Lower lobe of right lung (tissue), 2 donors: ENCODE results near the gene CANX. TPM values are rescaled to one million over a fixed set of nuclear protein-coding genes. Genes with fewer than 3 reads are reported as not detected.

Source experiments
- ATAC-seq, 2 donors: fragments of 200-7000 bp; cut with Tn5 transposase; one replicate each; pipeline ENCODE4 v1.9.1; 2020 to 2022; ENCODE audit warnings: mild to moderate bottlenecking in 2 of 2, moderate library complexity in 2 of 2
- DNase-seq: peaks from one replicate; pipeline ENCODE4 v3.0.0-alpha.2; 2020
- H3K27ac ChIP-seq: fragments of 200-600 bp; one replicate; pipeline ENCODE4 v1.8.0; 2022
- H3K27me3 ChIP-seq: fragments of 200-600 bp; one replicate; pipeline ENCODE4 v1.8.0; 2022; ENCODE audit warnings: low read depth
- H3K36me3 ChIP-seq: fragments of 200-600 bp; one replicate; pipeline ENCODE4 v1.8.0; 2022; ENCODE audit warnings: mild to moderate bottlenecking
- H3K4me1 ChIP-seq: fragments of 200-600 bp; one replicate; pipeline ENCODE4 v1.8.0; 2022
- H3K4me3 ChIP-seq: fragments of 200-600 bp; one replicate; pipeline ENCODE4 v1.8.0; 2022; ENCODE audit warnings: mild to moderate bottlenecking
- H3K9me3 ChIP-seq: fragments of 200-600 bp; one replicate; pipeline ENCODE4 v1.8.0; 2022
- intact Hi-C: fragments of 100-400 bp; cut with DNase I; formaldehyde crosslinking; loops from one replicate; pipeline ENCODE4 v1.11.0; 2022
- total RNA-seq: library from RNA; stranded (reverse); fragmentation: NEBNext Ultra II Directional; extraction: Animal tissue kit (Norgen Biotek cat#: 25700); gene quantifications from one replicate; pipeline ENCODE4 v1.2.1, GENCODE V29; 2021
- TF ChIP-seq, protein P1 (sequence below): fragments of 200-600 bp; IDR thresholded peaks from one replicate; pipeline ENCODE4 v1.8.0; 2022; ENCODE audit warnings: antibody characterized with exemption, mild to moderate bottlenecking
- donor health status: DM: no; HTN: yes; CAD: no; lungs with severe emphysema.

Gene CANX
- total RNA-seq, 1 donor from 2014 or later: 603 TPM

DNA sequence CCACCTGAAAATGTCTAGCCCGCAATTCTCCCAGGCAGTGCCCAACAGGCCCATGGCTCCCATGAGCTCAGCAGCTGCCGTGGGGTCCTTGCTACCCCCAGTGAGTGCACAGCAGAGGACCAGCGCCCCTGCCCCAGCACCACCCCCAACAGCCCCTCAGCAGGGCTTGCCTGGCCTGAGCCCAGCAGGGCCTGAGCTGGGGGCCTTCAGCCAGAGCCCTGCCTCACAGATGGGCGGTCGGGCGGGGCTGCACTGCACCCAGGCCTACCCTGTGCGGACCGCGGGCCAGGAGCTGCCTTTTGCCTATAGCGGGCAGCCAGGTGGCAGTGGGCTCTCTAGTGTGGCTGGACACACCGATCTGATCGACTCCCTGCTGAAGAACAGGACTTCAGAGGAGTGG, 75.7 kb downstream of the CANX start:
- Histone ChIP-seq H3K27me3 (no peaks in the 10 kb centered on the region), H3K27ac (no peak overlapping the region), H3K4me1 (peaks cover 10% of the 10 kb centered on the region), H3K4me3 (no peak overlapping the region), H3K9me3 (no peaks in the 10 kb centered on the region), H3K36me3 (peaks cover 96% of the 10 kb centered on the region)
- ATAC-seq (peak in 1 of 2 donors; percentile 24), DNase-seq (no peak)
- TF ChIP-seq, protein P1, sequence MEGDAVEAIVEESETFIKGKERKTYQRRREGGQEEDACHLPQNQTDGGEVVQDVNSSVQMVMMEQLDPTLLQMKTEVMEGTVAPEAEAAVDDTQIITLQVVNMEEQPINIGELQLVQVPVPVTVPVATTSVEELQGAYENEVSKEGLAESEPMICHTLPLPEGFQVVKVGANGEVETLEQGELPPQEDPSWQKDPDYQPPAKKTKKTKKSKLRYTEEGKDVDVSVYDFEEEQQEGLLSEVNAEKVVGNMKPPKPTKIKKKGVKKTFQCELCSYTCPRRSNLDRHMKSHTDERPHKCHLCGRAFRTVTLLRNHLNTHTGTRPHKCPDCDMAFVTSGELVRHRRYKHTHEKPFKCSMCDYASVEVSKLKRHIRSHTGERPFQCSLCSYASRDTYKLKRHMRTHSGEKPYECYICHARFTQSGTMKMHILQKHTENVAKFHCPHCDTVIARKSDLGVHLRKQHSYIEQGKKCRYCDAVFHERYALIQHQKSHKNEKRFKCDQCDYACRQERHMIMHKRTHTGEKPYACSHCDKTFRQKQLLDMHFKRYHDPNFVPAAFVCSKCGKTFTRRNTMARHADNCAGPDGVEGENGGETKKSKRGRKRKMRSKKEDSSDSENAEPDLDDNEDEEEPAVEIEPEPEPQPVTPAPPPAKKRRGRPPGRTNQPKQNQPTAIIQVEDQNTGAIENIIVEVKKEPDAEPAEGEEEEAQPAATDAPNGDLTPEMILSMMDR: no peak
- intact Hi-C loops: no loop called here

DNA sequence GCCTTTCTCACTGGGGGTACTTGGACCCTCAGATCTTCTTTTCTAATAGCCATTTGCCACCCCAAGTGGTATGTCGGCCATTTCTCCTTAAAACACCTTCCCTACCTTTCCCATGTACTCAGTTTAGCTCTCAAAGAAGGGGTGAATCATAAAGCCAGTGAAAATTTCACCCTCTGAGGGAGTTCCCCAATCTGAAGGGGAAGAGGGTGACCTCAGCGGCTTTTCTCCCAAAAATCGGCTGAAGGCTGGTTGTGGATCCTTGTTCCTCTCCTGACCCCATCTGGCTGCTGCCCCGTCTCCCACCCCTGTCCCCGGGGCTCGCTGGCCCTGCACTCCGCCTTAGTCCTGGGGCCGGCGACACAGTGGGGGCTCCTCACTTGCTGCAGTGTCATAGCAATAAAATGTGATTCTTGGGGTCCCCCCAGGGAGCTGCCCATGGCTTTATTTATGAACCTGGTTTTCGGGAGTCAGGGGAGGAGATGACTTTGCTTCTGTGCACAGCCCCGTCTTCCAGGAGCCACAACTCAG, 77.7 kb downstream of the CANX start:
- TF ChIP-seq, protein P1: no peak
- ATAC-seq (no peak), DNase-seq (no peak)
- H3K9me3 ChIP-seq: no peaks in the 10 kb centered on the region
- intact Hi-C loops: no loop called here
- H3K4me1 ChIP-seq: peaks cover 14% of the 10 kb centered on the region
- no peaks in the 10 kb centered on the region for H3K27me3 ChIP-seq
- H3K27ac ChIP-seq: no peak overlapping the region
- H3K4me3 ChIP-seq: no peak overlapping the region
- H3K36me3 ChIP-seq: peaks cover 88% of the 10 kb centered on the region

DNA sequence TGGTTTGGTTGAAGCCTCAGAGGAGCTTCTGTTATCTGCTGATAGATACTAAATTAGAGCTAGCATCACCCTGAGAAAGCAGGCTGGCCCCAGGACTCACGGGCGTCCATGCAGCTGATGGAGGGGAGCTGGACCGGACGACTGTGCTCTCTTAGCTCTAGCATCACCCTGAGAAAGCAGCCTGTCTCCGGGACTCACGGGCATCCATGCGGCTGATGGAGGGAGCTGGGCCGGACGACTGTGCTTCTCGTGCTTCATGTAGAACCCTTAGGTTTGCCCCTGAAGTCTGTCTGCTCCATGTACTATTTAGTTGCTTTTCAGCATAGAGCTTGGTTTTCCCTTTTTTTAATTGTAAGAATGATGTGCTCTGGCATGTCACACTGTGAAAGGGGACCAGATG, 78.7 kb downstream of the CANX start:
- H3K4me3 ChIP-seq: no peak overlapping the region
- H3K27me3 ChIP-seq: no peaks in the 10 kb centered on the region
- no peak overlapping the region for H3K27ac ChIP-seq
- TF ChIP-seq, protein P1: no peak
- ATAC-seq: no peak
- no peaks in the 10 kb centered on the region for H3K9me3 ChIP-seq
- no peak for DNase-seq
- intact Hi-C loops: no loop called here
- H3K36me3 ChIP-seq: peaks cover 81% of the 10 kb centered on the region
- peaks cover 14% of the 10 kb centered on the region for H3K4me1 ChIP-seq

DNA sequence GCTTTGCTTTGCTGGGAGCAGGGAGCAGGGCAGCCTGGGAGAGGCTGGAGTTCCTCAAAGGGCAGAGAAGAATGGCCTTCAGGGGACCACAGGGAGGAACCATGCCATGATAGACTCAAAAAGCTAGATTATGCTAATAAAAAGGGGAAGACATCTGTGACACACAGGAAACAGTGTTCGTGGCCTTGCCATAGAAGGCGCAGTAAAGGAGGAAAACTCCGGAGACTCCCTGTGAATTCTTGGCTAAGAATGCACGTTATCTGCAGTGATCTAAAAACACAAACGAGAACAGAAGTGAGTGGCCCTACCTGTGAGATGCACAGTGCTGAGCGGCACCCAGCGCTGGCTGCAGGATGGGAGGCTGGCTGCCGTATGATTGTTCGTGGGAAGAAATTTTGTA, 79.1 kb downstream of the CANX start:
- intact Hi-C loops: no loop called here
- DNase-seq (no peak), ATAC-seq (peak in 1 of 2 donors; percentile 20)
- TF ChIP-seq, protein P1: no peak
- Histone ChIP-seq H3K4me1 (peaks cover 14% of the 10 kb centered on the region), H3K27me3 (no peaks in the 10 kb centered on the region), H3K36me3 (peaks cover 76% of the 10 kb centered on the region), H3K9me3 (no peaks in the 10 kb centered on the region), H3K27ac (no peak overlapping the region), H3K4me3 (no peak overlapping the region)

DNA sequence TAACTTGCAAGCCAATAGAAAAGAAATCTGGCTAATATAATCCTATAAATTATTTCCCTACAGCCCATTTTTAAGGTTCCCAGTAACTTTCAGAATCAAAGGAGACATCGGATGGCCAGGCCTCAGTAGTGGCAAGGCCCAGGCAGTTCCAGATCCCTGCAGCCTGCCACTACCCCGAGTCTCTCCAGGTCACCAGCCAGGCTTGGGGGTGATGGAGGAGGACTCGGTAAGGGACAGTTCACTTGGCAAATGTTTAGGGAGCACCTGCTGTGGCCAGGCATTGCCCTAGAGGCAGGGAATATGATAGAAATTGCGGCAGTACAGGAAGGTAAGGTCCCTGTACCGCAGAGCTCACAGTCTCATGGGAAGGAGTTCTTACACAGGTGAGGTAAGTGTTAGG, 79.8 kb downstream of the CANX start:
- ATAC-seq (no peak), DNase-seq (no peak)
- Histone ChIP-seq H3K4me3 (no peak overlapping the region), H3K27me3 (no peaks in the 10 kb centered on the region), H3K4me1 (peaks cover 14% of the 10 kb centered on the region), H3K9me3 (no peaks in the 10 kb centered on the region), H3K27ac (no peak overlapping the region), H3K36me3 (peaks cover 70% of the 10 kb centered on the region)
- TF ChIP-seq, protein P1: no peak
- intact Hi-C loops: no loop called here

DNA sequence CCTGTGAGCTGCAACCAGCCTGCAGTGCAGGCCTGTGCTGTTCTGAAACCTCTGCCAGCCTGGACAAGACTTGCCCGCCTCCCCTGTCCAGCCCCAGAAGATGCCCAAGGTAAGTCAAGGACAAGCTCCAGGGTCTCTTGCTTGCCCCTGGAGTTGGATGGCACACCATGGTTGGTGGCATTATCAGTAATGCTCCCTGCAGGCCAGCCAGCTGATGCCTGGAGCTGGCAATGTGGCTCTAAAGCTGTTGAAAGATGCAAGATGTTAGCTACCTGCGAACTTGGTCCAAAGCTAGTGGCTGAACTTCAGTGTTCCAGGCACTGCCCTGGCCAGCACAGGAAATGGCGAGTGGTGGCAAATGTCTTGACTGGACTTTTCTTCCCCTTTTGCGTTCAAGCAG, 81.1 kb downstream of the CANX start:
- TF ChIP-seq, protein P1: no peak
- Histone ChIP-seq H3K27me3 (no peaks in the 10 kb centered on the region), H3K36me3 (peaks cover 57% of the 10 kb centered on the region), H3K4me3 (no peak overlapping the region), H3K9me3 (no peaks in the 10 kb centered on the region), H3K27ac (no peak overlapping the region), H3K4me1 (peaks cover 14% of the 10 kb centered on the region)
- DNase-seq (no peak), ATAC-seq (no peak)
- intact Hi-C loops: no loop called here
